GM12891 (cell line): ENCODE results near the gene CNNM2.
"Not testable (repeated sequence)": the region's sequence is repeated elsewhere in the genome, so short reads cannot be mapped to it uniquely, and the experiment has no call there.

Experiments
- DNase-seq: peaks from one replicate; pipeline ENCODE4 v3.0.0; 2011; ENCODE audit warnings: low spot score; ENCODE audit not compliant: insufficient read length
- FAIRE-seq: peaks from 2 replicates; lab custom pipeline; 2011; peaks lifted over from hg19 to GRCh38; lab: Jason Lieb, UNC
- PAX5 ChIP-seq: IDR thresholded peaks from 2 replicates; pipeline ENCODE4 v1.6.1; 2011; ENCODE audit warnings: low read length, moderate library complexity, mild to moderate bottlenecking; ENCODE audit not compliant: insufficient read depth, severe bottlenecking
- POLR2A ChIP-seq: IDR thresholded peaks from 2 replicates; pipeline ENCODE4 v1.6.1; 2011; ENCODE audit warnings: low read depth, low read length, control low read depth
- POLR2AphosphoS5 ChIP-seq: IDR thresholded peaks from 2 replicates; pipeline ENCODE4 v1.6.1; 2011; ENCODE audit warnings: low read depth, low read length, control low read depth
- POU2F2 ChIP-seq: IDR thresholded peaks from 2 replicates; pipeline ENCODE4 v1.6.1; 2011; ENCODE audit warnings: low read depth, mild to moderate bottlenecking, control low read depth, low read length, moderate library complexity
- SPI1 ChIP-seq: IDR thresholded peaks from 2 replicates; pipeline ENCODE4 v1.6.1; 2011; ENCODE audit warnings: low read depth, low read length, control low read depth
- TAF1 ChIP-seq: IDR thresholded peaks from 2 replicates; pipeline ENCODE4 v1.6.1; 2011; ENCODE audit warnings: low read depth, low read length, control low read depth

Gene CNNM2

GRCh38 chr10:102946992-102947391 lies 28.9 kb downstream of the CNNM2 start:
- no peak for DNase-seq
- no peak for FAIRE-seq
- TF ChIP-seq SPI1 (no peak), POLR2AphosphoS5 (no peak), TAF1 (no peak), PAX5 (no peak), POLR2A (no peak), POU2F2 (no peak)

- no peak for TF ChIP-seq TAF1
- FAIRE-seq (no peak), DNase-seq (no peak)
These were observed 30.1 kb downstream of the CNNM2 start for GRCh38 chr10:102948176-102948575.

- TF ChIP-seq POLR2A (no peak), SPI1 (no peak), TAF1 (no peak), PAX5 (no peak), POLR2AphosphoS5 (no peak), POU2F2 (no peak)
- no peak for FAIRE-seq
- DNase-seq = no peak
These were observed 30.7 kb downstream of the CNNM2 start for GRCh38 chr10:102948786-102949185.

GRCh38 chr10:102949916-102950315 lies 31.8 kb downstream of the CNNM2 start:
- TF ChIP-seq TAF1 = no peak
- no peak for TF ChIP-seq POU2F2
- no peak for TF ChIP-seq POLR2A
- no peak for TF ChIP-seq PAX5
- no peak for TF ChIP-seq SPI1
- TF ChIP-seq POLR2AphosphoS5 = no peak
- no peak for DNase-seq
- FAIRE-seq = no peak

- DNase-seq (no peak), FAIRE-seq (no peak)
- TF ChIP-seq POLR2AphosphoS5 = no peak
- no peak for TF ChIP-seq TAF1
- no peak for TF ChIP-seq POU2F2
- TF ChIP-seq PAX5 = no peak
- no peak for TF ChIP-seq SPI1
- TF ChIP-seq POLR2A = no peak
These were observed 33.2 kb downstream of the CNNM2 start for GRCh38 chr10:102951316-102951715.

GRCh38 chr10:102959360-102959759 lies 41.3 kb downstream of the CNNM2 start:
- TF ChIP-seq POU2F2 (no peak), PAX5 (no peak), SPI1 (no peak), POLR2AphosphoS5 (no peak), POLR2A (no peak), TAF1 (no peak)
- no peak for DNase-seq
- FAIRE-seq = no peak

- FAIRE-seq (no peak), DNase-seq (no peak)
- no peak for TF ChIP-seq SPI1
- no peak for TF ChIP-seq POLR2AphosphoS5
- TF ChIP-seq POU2F2 = no peak
- TF ChIP-seq PAX5 = no peak
- TF ChIP-seq TAF1 = no peak
- TF ChIP-seq POLR2A = no peak
These were observed 42.1 kb downstream of the CNNM2 start for GRCh38 chr10:102960157-102960556.

- no peak for FAIRE-seq
- no peak for DNase-seq
- no peak for TF ChIP-seq POLR2A
- no peak for TF ChIP-seq POLR2AphosphoS5
- TF ChIP-seq TAF1 = no peak
- TF ChIP-seq PAX5 = no peak
- TF ChIP-seq SPI1 = no peak
- no peak for TF ChIP-seq POU2F2
These were observed 44.2 kb downstream of the CNNM2 start for GRCh38 chr10:102962267-102962666.

GRCh38 chr10:102962951-102963755 lies 45.1 kb downstream of the CNNM2 start:
- FAIRE-seq (no peak), DNase-seq (no peak)
- TF ChIP-seq POU2F2 (no peak), POLR2A (no peak), PAX5 (no peak), TAF1 (no peak), POLR2AphosphoS5 (no peak), SPI1 (no peak)

GRCh38 chr10:102963756-102964025 lies 45.6 kb downstream of the CNNM2 start:
- DNase-seq = no peak
- TF ChIP-seq SPI1 (no peak), POU2F2 (no peak), TAF1 (no peak), POLR2AphosphoS5 (no peak), POLR2A (no peak), PAX5 (no peak)
- no peak for FAIRE-seq

GRCh38 chr10:102964064-102964463 lies 46.0 kb downstream of the CNNM2 start:
- not testable (repeated sequence) for FAIRE-seq, DNase-seq
